Caco-2 (cell line): ENCODE results near the gene MTHFD1L. TPM values are rescaled to one million over a fixed set of nuclear protein-coding genes. Genes with fewer than 3 reads are reported as not detected.
A peak's percentile ranks its signal among the peaks of the same experiment; 100 is the strongest.

Experiments used
- BruUV-seq: library from RNA; stranded (reverse); fragments of 400-500 nt; replicated peaks from 2 replicates; lab custom pipeline; 2021; lab: Mats Ljungman, UMichigan
- CTCF ChIA-PET: fragments of 300-600 bp; sonication (Branson Sonifier 250); formaldehyde crosslinking; loops from one replicate; lab custom pipeline; 2022; ENCODE audit warnings: antibody characterized with exemption; lab: Charles Lee
- POLR2A ChIA-PET: fragments of 300-600 bp; sonication (Branson Sonifier 250); formaldehyde crosslinking; loops from one replicate; lab custom pipeline; 2022; ENCODE audit warnings: antibody characterized with exemption; lab: Charles Lee
- DNase-seq, 2 experiments: peaks; one replicate each; pipeline versions ENCODE4 v3.0.0 to v3.0.0-alpha.2; 2020 to 2022
- H3K27me3 ChIP-seq: replicated peaks from 2 replicates; pipeline ENCODE4 v1.6.0; 2011; ENCODE audit warnings: low read length; ENCODE audit not compliant: control insufficient read depth, insufficient read depth
- H3K36me3 ChIP-seq: 2 replicates; pipeline ENCODE4 v1.5.1; 2011; ENCODE audit warnings: low read length; ENCODE audit not compliant: control insufficient read depth, insufficient read depth
- H3K4me1 ChIP-seq: fragments of 250-450 bp; sonication (Bioruptor Pico); 2 replicates; pipeline ENCODE4 v1.5.1; 2020; ENCODE audit warnings: mild to moderate bottlenecking
- H3K4me3 ChIP-seq: 2 replicates; pipeline ENCODE4 v1.5.1; 2011; ENCODE audit warnings: low read depth, mild to moderate bottlenecking, control low read depth, low read length
- H3K9me3 ChIP-seq: fragments of 250-450 bp; sonication (Bioruptor Pico); 2 replicates; pipeline ENCODE4 v1.5.1; 2020; ENCODE audit warnings: mild to moderate bottlenecking, moderate library complexity
- H3K27ac Mint-ChIP-seq: one replicate; pipeline ENCODE4 v1.8.0; 2022; ENCODE audit warnings: mixed read lengths; ENCODE audit not compliant: unreplicated experiment
- H3K27me3 Mint-ChIP-seq: one replicate; pipeline ENCODE4 v1.8.0; 2022; ENCODE audit warnings: mixed read lengths; ENCODE audit not compliant: insufficient read depth, unreplicated experiment
- H3K36me3 Mint-ChIP-seq: one replicate; pipeline ENCODE4 v1.8.0; 2022; ENCODE audit warnings: mild to moderate bottlenecking, mixed read lengths; ENCODE audit not compliant: insufficient read depth, unreplicated experiment
- H3K4me1 Mint-ChIP-seq: one replicate; pipeline ENCODE4 v1.8.0; 2022; ENCODE audit warnings: low read depth, mixed read lengths; ENCODE audit not compliant: unreplicated experiment
- H3K4me3 Mint-ChIP-seq: one replicate; pipeline ENCODE4 v1.8.0; 2022; ENCODE audit warnings: mild to moderate bottlenecking, moderate library complexity, mixed read lengths; ENCODE audit not compliant: unreplicated experiment
- H3K9me3 Mint-ChIP-seq: one replicate; pipeline ENCODE4 v1.8.0; 2022; ENCODE audit warnings: mixed read lengths; ENCODE audit not compliant: unreplicated experiment
- CTCF ChIP-seq, 2 experiments: fragments of 200-600 bp in 1 of 2; IDR thresholded peaks; 1 replicate in 1 of 2; 2 replicates in 1 of 2; pipeline versions ENCODE4 v1.5.1 to v1.8.0; 2011 to 2022; ENCODE audit warnings: antibody characterized with exemption in 1 of 2, control low read depth in 1 of 2, inconsistent platforms in 1 of 2, low read depth in 1 of 2, low read length in 1 of 2, mild to moderate bottlenecking in 1 of 2, moderate library complexity in 1 of 2; ENCODE audit not compliant: insufficient read depth in 1 of 2, severe bottlenecking in 1 of 2, unreplicated experiment in 1 of 2
- intact Hi-C: fragments of 100-400 bp; cut with micrococcal nuclease; formaldehyde crosslinking; loops from one replicate; pipeline ENCODE4 v1.10.0; 2022; ENCODE audit not compliant: unreplicated experiment
- total RNA-seq: library from RNA; stranded (reverse); gene quantifications from 2 replicates; pipeline ENCODE4 v1.2.3, GENCODE V29; 2022

The MTHFD1L gene
- total RNA-seq, 1 experiment from 2014 or later: 102 TPM

- ChIA-PET POLR2A (interaction anchor here (0.6 kb wide), 1 partner anchor 61 kb away, joined by 5 read pairs; no protein-coding TSS in a partner anchor), CTCF (interaction anchor here (0.6 kb wide), 1 partner anchor 53 kb away, joined by 3 read pairs; no protein-coding TSS in a partner anchor)
- H3K4me1 ChIP-seq: peaks cover 10% of the 10 kb centered on the region
- intact Hi-C loops: loop anchor here (10.0 kb wide), 1 partner anchor 73 kb away; no protein-coding TSS in a partner anchor
- H3K27ac Mint-ChIP-seq: no peak overlapping the region
- H3K36me3 ChIP-seq: no peaks in the 10 kb centered on the region
- H3K9me3 ChIP-seq: no peaks in the 10 kb centered on the region
- H3K27me3 Mint-ChIP-seq: no peaks in the 10 kb centered on the region
- H3K36me3 Mint-ChIP-seq: peaks cover 14% of the 10 kb centered on the region
- H3K4me3 Mint-ChIP-seq: no peak overlapping the region
- H3K4me3 ChIP-seq: no peak overlapping the region
- no peaks in the 10 kb centered on the region for H3K27me3 ChIP-seq
- H3K9me3 Mint-ChIP-seq: no peaks in the 10 kb centered on the region
- TF ChIP-seq CTCF (IDR thresholded peaks at IDR 0.05; ENCODE audit: insufficient read depth in 1 of 2, low read depth in 1 of 2, low read length in 1 of 2, severe bottlenecking in 1 of 2, unreplicated experiment in 1 of 2): no peak
- no TSS peak for BruUV-seq
- DNase-seq: peak; percentile 15 to 39
- peaks cover 6% of the 10 kb centered on the region for H3K4me1 Mint-ChIP-seq
These were observed 222.5 kb downstream of the MTHFD1L start for GRCh38 chr6:151087861-151088598.

DNA sequence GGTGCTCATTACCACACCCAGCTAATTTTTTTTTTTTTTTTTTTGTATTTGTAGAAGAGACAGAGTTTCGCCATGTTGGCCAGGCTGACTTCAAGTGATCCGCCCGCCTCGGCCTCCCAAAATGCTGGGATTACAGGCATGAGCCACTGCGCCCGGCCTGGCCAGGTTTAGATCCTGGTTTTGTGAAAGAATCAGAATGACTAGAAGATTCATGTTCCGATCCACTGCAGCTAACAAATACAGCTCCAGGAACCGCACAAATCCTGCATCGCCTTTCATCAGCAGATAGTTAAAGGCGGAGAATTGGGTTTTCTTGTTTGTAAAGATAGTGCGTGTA lies 223.1 kb downstream of the MTHFD1L start:
- no peak for TF ChIP-seq CTCF (IDR thresholded peaks at IDR 0.05; ENCODE audit: insufficient read depth in 1 of 2, low read depth in 1 of 2, low read length in 1 of 2, severe bottlenecking in 1 of 2, unreplicated experiment in 1 of 2)
- Histone ChIP-seq H3K4me3 (no peak overlapping the region), H3K36me3 (no peaks in the 10 kb centered on the region), H3K9me3 (no peaks in the 10 kb centered on the region), H3K4me1 (peaks cover 10% of the 10 kb centered on the region), H3K27me3 (no peaks in the 10 kb centered on the region)
- H3K27ac Mint-ChIP-seq: no peak overlapping the region
- H3K9me3 Mint-ChIP-seq: no peaks in the 10 kb centered on the region
- H3K27me3 Mint-ChIP-seq: no peaks in the 10 kb centered on the region
- H3K4me1 Mint-ChIP-seq: peaks cover 6% of the 10 kb centered on the region
- POLR2A ChIA-PET: interaction anchor here (0.6 kb wide), 1 partner anchor 61 kb away, joined by 5 read pairs; no protein-coding TSS in a partner anchor
- no TSS peak for BruUV-seq
- peaks cover 19% of the 10 kb centered on the region for H3K36me3 Mint-ChIP-seq
- no peak for DNase-seq
- H3K4me3 Mint-ChIP-seq: no peak overlapping the region
- CTCF ChIA-PET: interaction anchor here (0.6 kb wide), 1 partner anchor 53 kb away, joined by 3 read pairs; no protein-coding TSS in a partner anchor
- intact Hi-C loops: loop anchor here (10.0 kb wide), 1 partner anchor 74 kb away; no protein-coding TSS in a partner anchor

DNA sequence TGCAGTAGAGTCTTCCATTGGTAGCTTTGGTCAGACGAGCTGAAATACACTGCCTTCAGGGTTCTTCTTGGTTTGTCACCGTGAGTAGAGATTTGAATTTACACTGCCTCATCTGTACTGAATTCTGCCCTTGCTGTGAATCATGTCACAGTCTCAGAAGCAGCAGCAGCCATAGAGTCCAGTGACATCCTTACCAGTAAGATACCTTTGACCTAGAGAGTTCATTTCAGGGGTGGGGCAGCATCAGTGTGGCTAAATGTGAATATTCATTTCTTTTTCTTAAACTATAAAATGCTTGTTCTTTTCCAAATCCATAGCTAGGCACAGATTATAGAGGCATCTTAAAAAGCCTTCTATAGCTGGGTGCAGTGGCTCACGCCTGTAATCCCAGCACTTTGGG lies 223.5 kb downstream of the MTHFD1L start:
- no peak overlapping the region for H3K4me3 Mint-ChIP-seq
- Histone ChIP-seq H3K9me3 (no peaks in the 10 kb centered on the region), H3K27me3 (no peaks in the 10 kb centered on the region), H3K36me3 (no peaks in the 10 kb centered on the region), H3K4me3 (no peak overlapping the region), H3K4me1 (peaks cover 10% of the 10 kb centered on the region)
- H3K27ac Mint-ChIP-seq: no peak overlapping the region
- DNase-seq: no peak
- intact Hi-C loops: loop anchor here (10.0 kb wide), 1 partner anchor 74 kb away; no protein-coding TSS in a partner anchor
- POLR2A ChIA-PET: no interaction called here
- CTCF ChIA-PET: no interaction called here
- peaks cover 4% of the 10 kb centered on the region for H3K4me1 Mint-ChIP-seq
- peaks cover 23% of the 10 kb centered on the region for H3K36me3 Mint-ChIP-seq
- no TSS peak for BruUV-seq
- no peak for TF ChIP-seq CTCF (IDR thresholded peaks at IDR 0.05; ENCODE audit: insufficient read depth in 1 of 2, low read depth in 1 of 2, low read length in 1 of 2, severe bottlenecking in 1 of 2, unreplicated experiment in 1 of 2)
- no peaks in the 10 kb centered on the region for H3K27me3 Mint-ChIP-seq
- H3K9me3 Mint-ChIP-seq: no peaks in the 10 kb centered on the region
